ENCODE results near the gene SASH1.

SASH1 gene

DNA sequence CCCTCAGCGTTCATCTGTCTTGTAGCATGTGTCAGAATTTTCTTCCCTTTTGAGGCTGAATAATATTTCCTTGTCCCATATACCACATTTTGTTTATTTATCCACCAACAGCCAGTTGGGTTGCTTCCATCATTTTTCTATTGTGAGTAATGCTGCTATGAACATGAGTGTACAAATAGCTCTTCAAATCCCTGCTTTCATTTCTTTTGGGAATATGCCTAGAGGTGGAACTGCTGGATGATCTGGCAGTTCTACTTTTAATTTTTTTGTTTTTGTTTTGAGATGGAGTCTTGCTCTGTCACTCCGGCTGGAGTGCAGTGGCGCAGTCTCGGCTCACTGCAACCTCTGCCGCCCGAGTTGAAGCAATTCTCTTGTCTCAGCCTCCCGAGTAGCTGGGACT, 64.7 kb downstream of the SASH1 start:
- DNase-seq = no peak

DNA sequence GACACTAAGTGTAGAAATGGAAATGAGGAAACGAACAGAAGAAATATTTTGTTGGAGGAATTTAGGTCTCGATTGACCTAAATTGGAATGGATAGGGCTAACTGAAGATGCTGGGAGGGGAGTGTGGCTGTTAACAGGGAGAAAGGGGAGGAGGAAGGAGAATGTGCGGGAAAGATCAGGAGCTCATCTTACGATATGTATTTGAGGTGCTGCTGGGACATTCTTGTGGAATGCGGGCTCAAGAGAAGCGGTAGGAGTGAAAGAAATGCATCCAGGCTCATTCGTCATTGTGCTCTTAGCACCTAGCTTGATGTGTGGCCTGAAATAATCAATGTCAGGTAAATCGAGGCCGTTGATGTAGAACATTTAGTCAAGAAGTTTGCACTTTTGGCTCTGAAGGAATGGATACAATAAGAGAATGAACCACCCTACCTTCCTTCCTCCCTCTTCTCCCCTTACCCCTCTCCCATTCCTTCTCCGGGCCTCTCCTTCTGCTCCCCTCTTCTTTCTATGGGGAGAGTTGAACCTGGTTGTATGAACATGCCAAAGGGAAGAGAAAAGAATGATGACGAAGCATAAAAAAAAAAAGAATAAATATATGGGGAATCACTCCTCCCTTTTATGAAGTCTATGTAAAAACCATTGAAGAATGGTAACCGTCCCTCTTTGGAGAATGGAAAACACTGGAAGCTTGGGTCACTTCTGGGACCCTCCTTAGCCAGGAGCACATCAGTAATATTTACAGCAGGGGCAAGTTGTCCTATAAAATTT, 70.9 kb downstream of the SASH1 start:
- DNase-seq = no peak

DNA sequence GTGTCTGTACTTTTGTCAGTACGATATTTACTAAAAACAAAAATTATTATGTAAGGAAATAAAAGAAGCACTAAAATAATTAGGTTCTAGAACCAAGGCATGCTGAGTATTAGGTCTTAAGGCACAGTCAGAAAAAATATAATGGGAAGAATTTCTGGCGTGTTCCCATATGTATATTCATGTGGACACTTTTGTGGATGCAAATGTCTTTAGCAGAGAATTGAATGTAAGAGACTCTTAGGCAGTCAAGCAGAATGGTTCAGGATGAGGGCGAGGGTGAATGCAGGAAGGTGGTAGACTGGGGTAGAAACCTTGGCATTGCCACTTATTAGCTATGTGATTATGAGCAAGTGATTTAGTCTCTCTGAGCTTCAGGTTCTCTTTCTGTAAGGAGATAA, 71.5 kb downstream of the SASH1 start:
- no peak for DNase-seq

DNA sequence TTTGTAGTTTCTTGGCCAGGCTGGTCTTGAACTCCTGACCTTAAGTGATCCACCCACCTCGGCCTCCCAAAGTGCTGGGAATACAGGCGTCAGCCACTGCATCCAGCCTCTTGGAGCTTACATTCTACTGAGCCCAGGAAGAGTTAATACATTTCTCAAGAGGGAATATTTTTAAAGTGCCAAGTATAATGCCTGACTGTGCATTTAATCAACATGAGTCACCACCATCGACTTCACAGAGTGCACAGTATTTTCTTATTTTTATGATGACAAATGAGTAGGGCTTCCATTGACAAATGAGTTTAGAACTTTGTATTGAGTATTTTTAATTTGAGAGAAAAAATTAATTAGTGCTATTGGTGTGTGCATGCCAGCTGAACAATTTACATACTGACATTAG, 72.2 kb downstream of the SASH1 start:
- DNase-seq = no peak

DNA sequence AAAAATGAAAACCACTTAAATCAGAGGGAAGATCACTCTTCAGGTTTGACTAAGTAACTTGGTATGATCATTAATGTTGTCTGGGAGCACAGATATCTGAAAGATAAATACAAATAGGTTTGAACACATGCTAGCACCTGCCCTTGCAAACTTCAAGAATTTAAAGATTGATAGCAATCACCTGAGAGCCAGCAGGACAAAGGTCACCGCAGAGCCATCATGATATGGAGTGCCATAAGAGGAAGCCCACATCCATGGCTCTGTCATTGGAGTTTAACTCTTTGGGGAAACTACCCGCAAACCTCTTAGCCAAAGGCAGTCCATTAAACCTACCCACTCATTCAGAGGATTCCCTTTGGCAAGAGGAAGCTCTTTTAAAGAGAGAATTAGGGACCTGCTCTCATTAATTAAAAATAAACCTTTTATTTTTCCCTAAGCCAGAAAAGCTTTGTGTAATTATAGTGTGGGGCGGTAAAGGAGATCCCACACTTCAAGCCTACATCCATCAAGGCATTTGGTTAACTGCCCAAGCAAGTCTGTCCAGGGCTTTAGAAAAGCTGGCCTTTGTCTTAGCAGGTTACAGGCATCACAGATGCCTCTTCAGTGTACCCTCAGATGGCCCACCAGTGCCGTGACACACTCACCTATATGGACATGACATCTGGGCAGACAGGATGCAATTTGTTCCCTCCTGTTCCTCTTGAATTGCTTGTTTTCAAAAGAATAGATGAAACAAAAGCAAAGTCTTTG, 73.0 kb downstream of the SASH1 start:
- DNase-seq = no peak

DNA sequence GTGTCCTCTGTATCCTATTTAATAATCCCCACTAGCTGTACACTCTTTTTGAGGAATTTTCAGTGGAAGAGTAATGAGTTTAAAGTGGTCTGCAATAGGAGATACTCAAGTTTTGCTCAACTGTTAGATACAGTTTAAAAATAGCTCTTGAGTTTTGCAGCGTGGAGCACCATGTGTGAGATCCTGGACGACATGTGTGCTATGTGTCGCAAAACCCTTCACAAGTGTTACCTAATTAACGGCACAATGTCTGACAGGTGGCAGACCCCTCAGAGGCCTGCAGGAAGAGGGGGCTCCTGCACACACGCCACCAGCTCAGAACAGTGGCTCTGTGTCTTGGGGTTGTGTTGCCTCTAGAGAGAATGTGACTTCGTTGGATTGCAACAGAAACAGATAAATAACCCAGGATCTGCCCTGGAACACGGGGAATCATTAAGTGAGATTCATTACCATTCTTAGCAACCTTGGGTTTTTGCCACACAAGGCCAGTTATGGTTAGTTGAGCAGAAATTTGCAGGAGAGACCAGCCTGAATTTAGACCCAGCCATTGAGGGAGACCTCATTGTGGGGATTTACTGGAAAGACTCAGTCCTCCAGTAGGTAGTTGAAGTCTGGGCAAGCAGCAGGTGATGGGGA, 73.8 kb downstream of the SASH1 start:
- DNase-seq = no peak

DNA sequence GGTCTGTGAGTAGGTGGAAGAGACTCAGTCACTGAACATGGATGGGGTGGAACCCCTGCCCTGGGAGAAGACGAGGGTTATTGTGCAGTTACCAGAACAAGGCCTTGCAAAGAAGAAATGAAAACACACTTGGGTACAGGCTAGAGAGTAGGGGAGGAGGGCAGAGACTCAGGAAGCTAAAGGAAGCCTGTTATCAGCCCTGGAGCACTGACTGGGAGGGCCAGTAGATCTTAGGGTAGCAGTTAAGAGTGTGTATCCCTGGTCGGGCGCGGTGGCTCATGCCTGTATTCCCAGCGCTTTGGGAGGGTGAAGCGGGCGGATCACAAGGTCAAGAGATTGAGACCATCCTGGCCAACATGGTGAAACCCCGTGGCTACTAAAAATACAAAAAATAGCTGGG, 74.4 kb downstream of the SASH1 start:
- DNase-seq = no peak

DNA sequence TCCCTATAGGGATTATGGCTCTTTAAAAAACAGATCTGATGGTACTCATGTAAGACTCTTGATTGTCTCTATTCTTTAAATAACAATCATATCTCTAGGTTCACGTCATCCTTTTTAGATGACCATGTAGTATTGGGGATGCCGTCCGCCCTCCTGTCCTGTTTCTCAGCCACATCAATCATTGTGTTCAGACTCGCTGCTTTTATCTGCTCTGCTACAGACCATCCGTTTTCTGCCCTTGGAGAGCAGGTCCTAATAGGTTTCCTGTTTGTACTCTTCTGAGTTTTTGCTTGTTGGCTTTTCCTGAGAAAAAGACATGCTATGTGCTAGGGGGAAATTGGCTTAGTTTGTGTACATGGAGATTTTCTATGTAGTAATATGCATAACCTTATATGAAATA, 76.8 kb downstream of the SASH1 start:
- DNase-seq = no peak

DNA sequence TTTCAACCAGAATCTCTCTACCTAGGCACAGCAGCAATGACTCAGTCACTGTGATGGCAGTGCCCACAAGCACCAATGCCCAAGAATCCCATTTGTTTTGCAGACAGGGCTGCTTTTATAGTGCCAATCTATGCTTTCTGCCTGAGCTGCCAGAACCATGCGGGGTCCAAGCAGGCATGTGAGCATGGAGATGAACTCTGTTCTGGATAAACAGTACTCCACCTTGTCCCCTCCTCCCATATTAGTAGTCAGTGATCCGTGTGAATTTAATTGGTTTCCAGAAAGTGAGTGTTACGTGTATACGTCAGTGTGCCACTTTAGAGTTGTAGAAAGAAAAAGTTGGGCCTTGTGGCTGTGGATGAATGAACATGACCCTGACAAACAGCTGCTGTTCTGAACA, 79.4 kb downstream of the SASH1 start:
- no peak for DNase-seq

DNA sequence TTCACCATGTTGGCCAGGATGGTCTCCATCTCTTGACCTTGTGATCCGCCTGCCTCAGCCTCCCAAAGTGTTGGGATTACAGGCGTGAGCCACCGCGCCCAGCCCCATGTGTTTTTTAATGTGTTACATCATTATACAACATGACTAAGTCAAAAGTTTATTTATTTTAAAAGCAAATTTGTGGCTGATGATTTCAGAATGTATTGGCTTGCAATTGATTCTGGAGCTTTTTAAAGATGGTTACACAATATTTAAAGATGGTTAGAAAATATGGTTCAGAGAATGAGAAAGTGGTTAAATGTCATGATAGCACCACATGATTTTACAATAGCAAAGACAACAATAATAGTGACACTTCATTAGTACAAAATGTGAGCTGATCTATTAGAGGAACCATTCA, 80.5 kb downstream of the SASH1 start:
- no peak for DNase-seq

DNA sequence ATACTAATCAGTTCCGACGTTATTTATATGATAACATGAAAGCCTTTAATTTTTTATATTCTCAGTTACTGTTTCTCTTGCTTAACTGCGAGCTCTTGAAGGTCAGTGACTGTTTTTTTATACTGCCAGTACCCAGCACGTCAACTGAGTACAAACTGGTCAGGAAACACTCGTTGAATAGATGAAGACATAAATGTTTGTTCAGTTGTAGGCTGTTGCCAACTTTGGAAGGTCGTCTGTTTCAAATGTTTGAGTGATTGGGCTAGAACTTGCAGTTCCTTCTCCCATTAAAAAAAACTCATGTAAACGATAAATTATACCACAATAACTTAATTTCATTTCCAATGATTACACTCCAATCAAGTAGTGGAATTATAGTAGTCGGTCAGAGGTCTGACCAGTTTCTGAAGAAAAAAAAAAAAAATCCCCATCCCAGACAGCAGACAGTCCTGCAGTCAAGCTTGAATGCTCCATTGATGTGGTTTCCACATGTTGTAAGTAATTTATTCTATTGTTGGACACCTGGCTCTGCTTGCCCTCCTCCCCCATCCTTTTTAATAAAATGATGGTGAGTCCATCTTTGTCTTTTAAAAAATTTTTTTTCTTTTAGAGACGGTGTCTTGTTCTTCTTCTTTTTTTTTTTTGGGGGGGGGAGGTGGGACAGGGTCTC, 81.1 kb downstream of the SASH1 start:
- no peak for DNase-seq

DNA sequence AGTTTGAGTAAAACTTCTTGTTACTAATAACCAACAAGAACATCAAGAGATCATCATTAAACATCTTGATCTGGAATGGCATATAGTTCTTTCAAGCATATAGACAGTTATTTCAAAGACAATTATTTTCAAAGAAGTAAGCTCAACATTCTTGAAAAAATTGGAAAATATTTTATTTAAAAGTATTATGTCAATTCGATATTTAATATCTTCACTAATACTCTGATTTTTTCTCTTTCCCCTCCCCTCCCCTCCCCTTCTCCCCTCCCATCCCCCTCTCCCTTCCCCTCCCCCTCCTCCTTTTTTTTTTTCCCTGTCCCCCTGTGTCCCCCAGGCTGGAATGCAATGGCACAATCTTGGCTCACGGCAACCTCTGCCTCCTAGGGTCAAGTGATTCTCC, 82.8 kb downstream of the SASH1 start:
- no peak for DNase-seq

DNA sequence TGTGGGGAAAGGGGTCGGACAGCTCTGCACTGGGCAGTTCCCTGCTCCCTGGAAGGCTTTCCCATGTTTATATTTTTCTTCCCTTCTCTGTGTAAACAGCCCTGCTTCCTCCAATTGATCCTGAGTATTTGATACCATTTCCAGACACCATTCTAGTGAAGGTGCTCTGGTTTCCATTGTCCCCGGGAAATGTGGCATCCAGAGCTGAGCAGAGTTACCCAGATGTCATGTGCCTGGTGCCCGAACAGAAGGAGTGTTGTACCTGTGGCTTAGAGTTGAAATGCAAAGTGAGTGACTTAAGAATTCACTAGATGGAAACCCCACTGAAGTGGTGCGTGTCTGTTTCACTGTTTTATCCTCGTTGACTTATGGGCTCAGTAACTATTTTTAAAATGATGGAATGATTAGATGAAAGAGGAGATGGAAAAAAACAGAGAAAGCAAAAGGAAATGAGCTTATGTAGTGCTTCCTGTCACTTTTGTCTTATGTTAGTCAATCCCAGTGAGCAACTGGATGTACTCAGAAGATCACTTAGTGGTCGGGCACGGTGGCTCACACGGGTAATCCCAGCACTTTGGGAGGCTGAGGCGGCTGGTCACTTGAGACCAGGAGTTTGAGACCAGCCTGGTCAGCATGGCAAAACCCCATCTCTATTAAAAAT, 83.8 kb downstream of the SASH1 start:
- no peak for DNase-seq

DNA sequence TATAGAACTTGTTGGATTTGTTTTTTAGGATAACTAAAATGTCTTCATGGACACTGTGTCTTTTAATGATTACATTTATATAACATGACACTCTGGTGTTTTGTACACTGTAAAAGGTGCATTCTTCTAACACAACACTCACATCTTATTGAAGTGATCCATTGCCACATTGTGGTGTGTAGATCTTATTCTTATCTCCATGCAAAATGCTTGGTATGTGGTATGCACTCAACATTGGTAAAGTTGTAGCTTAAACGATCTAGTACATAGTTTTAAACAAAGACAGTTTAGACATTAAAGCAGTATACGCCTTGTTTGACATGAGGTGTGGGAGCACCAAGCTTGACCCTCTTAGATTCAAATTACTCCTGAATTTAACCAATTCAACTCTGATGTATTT, 84.7 kb downstream of the SASH1 start:
- no peak for DNase-seq

DNA sequence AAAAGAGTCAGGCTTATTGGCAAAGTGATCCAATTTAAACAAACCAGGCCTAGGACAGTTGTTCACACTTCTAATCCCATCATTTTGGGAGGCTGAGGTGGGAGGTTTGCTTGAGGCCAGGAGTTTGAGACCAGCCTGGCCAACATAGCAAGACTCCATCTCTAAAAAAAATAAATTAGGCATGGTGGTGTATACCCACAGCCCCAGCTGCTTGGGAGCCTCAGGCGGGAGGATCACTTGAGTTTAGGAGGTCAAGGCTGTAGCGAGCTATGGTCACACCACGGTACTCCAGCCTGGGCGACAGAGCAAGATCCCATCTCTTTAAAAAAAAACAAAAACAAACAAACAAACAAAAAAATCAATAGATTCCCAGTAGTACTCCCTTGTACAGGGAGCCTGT, 86.8 kb downstream of the SASH1 start:
- no peak for DNase-seq

DNA sequence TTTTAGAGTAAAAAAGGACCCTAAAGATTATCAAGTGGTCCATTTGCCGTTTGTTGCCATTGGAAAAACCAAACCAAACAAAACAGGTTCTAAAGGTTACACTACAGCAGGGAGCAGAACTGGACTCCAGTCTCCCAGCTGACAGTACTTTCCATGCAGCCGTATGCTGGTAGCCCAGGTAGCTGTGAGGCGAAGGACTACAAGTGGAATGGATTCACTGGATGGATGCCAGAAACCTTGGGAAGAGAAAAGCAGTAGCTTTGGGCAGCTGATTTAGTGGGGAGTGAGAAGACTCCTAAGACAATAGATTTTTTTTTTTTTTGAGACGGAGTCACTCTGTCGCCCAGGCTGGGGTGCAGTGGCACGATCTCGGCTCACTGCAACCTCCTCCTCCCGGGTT, 88.3 kb downstream of the SASH1 start:
- no peak for DNase-seq

DNA sequence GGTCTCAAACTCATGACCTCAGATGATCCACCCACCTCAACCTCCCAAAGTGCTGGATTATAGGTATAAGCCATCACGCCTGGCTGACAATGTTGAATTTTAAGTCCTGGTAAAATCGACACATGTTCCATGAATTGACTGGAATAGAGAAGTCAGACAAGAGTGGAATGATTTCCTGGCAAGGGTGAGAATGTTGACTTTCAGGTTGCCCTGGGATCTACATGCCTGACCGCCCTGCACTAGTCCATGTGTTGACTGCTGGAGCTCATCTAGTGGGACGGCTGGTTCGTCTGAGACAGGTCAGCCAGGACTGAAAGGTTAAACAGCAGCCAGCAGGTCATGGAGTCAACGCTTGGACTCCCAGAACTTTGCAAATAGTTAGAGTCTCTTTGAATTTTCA, 88.8 kb downstream of the SASH1 start:
- no peak for DNase-seq

DNA sequence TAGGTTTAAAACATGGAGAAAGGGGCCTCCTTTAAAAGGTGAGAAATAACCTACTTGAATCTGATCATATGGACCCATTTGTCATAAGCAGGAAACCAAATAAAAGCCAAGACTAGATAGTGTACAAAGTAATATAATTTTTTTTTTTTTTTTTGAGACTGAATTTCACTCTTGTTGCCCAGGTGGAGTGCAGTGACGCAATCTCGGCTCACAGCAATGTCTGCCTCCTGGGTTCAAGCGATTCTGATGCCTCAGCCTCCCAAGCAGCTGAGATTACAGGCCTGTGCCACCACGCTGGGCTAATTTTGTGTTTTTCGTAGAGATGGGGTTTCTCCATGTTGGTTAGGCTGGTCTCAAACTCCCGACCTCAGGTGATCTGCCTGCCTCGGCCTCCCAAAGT, 89.2 kb downstream of the SASH1 start:
- no peak for DNase-seq

DNA sequence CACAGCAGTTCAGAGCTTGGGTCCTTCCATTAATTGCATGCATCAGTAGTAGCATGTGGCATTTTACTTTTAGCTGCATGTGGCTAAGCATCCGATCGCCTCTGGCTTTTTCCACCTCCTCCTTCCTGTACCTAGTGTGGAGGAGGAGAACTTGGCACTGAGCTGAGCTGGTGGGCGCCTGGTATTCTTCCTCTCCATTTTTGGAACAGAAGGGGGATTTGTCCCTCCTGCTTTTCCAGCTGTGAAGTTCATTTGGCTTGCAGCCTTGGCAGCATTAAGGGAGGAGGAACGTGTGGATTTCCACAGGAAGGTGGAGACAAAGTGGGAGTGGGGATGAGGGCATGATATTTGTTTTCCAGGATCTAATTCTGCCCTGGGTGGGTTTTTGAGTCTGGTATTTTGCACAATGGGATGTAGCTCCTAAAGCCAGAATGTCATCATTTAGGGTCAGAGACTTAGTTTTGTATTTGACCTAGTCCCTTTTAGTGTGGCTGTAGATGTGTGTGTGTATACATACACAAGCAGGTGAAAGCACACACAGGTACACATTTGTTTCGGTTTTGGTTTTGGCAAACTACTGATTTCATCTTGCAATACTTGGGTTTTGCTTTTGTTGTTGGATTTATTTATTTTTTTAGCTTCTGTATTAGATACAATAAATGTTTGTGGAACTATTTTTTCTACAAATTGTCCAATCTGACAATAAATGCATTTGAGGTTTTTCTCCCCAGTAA, 90.0 kb downstream of the SASH1 start:
- no peak for DNase-seq

DNA sequence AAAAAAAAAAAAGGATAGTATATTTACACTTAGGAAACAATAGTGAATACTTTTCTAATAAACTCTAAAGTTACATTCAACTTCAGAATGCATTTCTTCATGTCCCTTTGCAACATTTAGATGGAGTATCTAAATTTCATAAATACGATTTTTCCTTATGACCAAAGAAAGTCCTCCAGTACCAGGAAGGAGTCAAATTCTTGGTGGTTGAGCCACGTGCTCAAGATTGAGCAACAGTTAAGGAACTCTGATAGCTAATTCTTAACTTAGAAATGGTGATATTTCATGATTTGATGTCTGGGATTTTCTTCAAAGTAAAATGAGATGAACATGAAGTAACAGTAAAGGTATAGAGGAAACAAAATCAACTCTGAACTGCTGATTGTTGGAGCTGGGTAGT, 92.7 kb downstream of the SASH1 start:
- no peak for DNase-seq

DNA sequence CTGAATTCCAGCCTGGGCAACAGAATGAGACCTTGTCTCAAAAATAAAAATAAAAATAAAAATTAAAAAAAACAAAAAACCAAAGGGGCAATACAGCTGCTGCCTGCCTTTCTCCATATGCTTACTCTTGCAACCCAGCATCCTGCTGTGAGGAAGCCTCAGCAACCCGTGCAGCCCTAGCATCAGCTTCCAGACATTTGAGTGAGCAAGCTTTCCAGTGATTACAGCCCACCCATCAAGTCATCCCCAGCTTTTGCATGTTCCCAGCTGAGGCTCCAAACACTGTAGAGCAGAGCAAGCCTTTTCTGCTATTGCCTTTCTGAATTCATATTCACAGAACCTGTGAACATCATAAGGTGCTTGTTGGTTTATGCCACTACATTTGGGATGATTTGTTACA, 93.8 kb downstream of the SASH1 start:
- no peak for DNase-seq

DNA sequence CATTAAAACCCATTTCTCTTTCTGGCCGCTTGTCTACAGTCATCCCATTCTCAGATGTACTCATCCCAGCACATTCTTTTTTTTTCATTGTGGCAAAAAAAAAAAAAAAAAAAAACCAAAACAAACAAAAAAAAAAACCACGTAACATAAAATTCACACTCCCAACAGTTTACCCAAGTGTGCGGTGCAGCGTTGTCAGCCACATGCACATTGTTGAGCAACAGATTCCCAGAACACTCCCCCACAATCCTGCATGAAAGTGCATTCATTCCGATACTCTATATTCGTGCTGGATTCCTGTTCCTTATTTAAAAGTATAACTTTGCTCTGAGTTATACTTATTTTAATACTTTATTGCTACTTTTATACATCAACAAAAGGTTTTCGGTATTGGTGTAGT, 96.0 kb downstream of the SASH1 start:
- DNase-seq = no peak
